GM12878 (cell line): Measurements from ENCODE around the gene TIE1.

Experiments
- BCL11A ChIP-seq: IDR thresholded peaks from 2 replicates; pipeline ENCODE4 v1.6.1; 2011; ENCODE audit warnings: low read depth, low read length
- ETV6 ChIP-seq, 2 experiments: fragments of 450-650 bp in 1 of 2; IDR thresholded peaks in 1 of 2; conservative IDR thresholded peaks in 1 of 2; 2 replicates each; pipeline ENCODE4 v1.6.1; 2014; ENCODE audit warnings: antibody characterized with exemption in 1 of 2, borderline replicate concordance in 1 of 2, low read depth in 1 of 2, mild to moderate bottlenecking in 1 of 2, moderate library complexity in 1 of 2
- NFIC ChIP-seq: IDR thresholded peaks from 2 replicates; pipeline ENCODE4 v1.6.1; 2012; ENCODE audit warnings: low read depth, mild to moderate bottlenecking, inconsistent platforms, low read length, moderate library complexity
- NFYA ChIP-seq: IDR thresholded peaks from 2 replicates; pipeline ENCODE4 v1.6.1; 2011; ENCODE audit warnings: low read depth, mild to moderate bottlenecking, low read length, improper control_type of control experiment, borderline replicate concordance
- POLR2A ChIP-seq: IDR thresholded peaks from 2 replicates; pipeline ENCODE4 v1.6.1; 2011; ENCODE audit warnings: low read depth, mild to moderate bottlenecking, low read length
- ZNF274 ChIP-seq: IDR thresholded peaks from one replicate; pipeline ENCODE4 v1.8.0; 2011; ENCODE audit not compliant: insufficient read length, insufficient read depth
- TF ChIP-seq, protein P1 (sequence below), 3 experiments: IDR thresholded peaks in 2 of 3; conservative IDR thresholded peaks in 1 of 3; 2 replicates each; pipeline ENCODE4 v1.5.1; 2011; ENCODE audit warnings: low read depth in 3 of 3, low read length in 3 of 3, mild to moderate bottlenecking in 3 of 3, control low read depth in 2 of 3, moderate library complexity in 2 of 3, inconsistent platforms in 1 of 3, mixed read lengths in 1 of 3; ENCODE audit not compliant: control insufficient read depth in 2 of 3, insufficient read depth in 1 of 3; ENCODE audit errors: extremely low read depth in 1 of 3
- TF ChIP-seq, protein P2 (sequence below): IDR thresholded peaks from 2 replicates; pipeline ENCODE4 v1.6.1; 2011; ENCODE audit warnings: mild to moderate bottlenecking, low read depth, low read length, moderate library complexity; ENCODE audit not compliant: insufficient replicate concordance
- TF ChIP-seq, protein P3 (sequence below): IDR thresholded peaks from 2 replicates; pipeline ENCODE4 v1.6.1; 2012; ENCODE audit warnings: mild to moderate bottlenecking, low read depth, low read length
- TF ChIP-seq, protein P4 (sequence below): fragments of 450-650 bp; IDR thresholded peaks from 2 replicates; pipeline ENCODE4 v1.6.1; 2016; ENCODE audit warnings: mild to moderate bottlenecking
- TF ChIP-seq, protein P5 (sequence below): fragments of 450-650 bp; formaldehyde crosslinking; IDR thresholded peaks from 2 replicates; pipeline ENCODE4 v1.4.0; 2020; ENCODE audit warnings: mild to moderate bottlenecking, moderate library complexity

DNA sequence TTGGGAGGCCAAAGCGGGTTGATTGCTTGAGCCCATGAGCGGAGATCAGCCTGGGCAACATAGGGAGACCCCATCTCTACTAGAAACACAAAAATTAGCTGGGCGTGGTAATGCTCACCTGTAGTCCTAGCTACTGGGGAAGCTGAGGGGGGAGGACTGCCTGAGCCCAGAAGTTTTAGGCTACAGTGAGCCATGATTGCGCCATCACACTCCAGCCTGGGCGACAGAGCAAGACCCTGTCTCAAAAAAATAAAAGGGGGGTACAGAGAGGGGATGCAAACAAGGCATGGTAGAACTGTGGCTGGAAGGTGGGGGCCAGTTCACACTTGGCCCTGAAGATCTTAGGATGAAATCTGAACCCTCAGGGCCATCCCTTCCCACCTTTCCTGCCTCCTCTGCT, 14.2 kb upstream of the TIE1 start:
- TF ChIP-seq, protein P1, sequence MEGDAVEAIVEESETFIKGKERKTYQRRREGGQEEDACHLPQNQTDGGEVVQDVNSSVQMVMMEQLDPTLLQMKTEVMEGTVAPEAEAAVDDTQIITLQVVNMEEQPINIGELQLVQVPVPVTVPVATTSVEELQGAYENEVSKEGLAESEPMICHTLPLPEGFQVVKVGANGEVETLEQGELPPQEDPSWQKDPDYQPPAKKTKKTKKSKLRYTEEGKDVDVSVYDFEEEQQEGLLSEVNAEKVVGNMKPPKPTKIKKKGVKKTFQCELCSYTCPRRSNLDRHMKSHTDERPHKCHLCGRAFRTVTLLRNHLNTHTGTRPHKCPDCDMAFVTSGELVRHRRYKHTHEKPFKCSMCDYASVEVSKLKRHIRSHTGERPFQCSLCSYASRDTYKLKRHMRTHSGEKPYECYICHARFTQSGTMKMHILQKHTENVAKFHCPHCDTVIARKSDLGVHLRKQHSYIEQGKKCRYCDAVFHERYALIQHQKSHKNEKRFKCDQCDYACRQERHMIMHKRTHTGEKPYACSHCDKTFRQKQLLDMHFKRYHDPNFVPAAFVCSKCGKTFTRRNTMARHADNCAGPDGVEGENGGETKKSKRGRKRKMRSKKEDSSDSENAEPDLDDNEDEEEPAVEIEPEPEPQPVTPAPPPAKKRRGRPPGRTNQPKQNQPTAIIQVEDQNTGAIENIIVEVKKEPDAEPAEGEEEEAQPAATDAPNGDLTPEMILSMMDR (IDR thresholded peaks at IDR 0.05 in 2 of 3, conservative IDR thresholded peaks at IDR 0.05 in 1 of 3; ENCODE audit: control insufficient read depth in 2 of 3, extremely low read depth in 1 of 3, insufficient read depth in 1 of 3, low read depth in 3 of 3, low read length in 3 of 3), result no peak
- TF ChIP-seq, protein P2, sequence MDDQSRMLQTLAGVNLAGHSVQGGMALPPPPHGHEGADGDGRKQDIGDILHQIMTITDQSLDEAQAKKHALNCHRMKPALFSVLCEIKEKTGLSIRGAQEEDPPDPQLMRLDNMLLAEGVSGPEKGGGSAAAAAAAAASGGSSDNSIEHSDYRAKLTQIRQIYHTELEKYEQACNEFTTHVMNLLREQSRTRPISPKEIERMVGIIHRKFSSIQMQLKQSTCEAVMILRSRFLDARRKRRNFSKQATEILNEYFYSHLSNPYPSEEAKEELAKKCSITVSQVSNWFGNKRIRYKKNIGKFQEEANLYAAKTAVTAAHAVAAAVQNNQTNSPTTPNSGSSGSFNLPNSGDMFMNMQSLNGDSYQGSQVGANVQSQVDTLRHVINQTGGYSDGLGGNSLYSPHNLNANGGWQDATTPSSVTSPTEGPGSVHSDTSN, result no peak
- TF ChIP-seq ETV6 (conservative IDR thresholded peaks at IDR 0.05 in 1 of 2, IDR thresholded peaks at IDR 0.05 in 1 of 2; ENCODE audit: borderline replicate concordance in 1 of 2, low read depth in 1 of 2) (no peak), NFYA (no peak), POLR2A (no peak), BCL11A (no peak), ZNF274 (no peak), NFIC (no peak)
- TF ChIP-seq, protein P3, sequence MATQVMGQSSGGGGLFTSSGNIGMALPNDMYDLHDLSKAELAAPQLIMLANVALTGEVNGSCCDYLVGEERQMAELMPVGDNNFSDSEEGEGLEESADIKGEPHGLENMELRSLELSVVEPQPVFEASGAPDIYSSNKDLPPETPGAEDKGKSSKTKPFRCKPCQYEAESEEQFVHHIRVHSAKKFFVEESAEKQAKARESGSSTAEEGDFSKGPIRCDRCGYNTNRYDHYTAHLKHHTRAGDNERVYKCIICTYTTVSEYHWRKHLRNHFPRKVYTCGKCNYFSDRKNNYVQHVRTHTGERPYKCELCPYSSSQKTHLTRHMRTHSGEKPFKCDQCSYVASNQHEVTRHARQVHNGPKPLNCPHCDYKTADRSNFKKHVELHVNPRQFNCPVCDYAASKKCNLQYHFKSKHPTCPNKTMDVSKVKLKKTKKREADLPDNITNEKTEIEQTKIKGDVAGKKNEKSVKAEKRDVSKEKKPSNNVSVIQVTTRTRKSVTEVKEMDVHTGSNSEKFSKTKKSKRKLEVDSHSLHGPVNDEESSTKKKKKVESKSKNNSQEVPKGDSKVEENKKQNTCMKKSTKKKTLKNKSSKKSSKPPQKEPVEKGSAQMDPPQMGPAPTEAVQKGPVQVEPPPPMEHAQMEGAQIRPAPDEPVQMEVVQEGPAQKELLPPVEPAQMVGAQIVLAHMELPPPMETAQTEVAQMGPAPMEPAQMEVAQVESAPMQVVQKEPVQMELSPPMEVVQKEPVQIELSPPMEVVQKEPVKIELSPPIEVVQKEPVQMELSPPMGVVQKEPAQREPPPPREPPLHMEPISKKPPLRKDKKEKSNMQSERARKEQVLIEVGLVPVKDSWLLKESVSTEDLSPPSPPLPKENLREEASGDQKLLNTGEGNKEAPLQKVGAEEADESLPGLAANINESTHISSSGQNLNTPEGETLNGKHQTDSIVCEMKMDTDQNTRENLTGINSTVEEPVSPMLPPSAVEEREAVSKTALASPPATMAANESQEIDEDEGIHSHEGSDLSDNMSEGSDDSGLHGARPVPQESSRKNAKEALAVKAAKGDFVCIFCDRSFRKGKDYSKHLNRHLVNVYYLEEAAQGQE, result no peak
- TF ChIP-seq, protein P4, sequence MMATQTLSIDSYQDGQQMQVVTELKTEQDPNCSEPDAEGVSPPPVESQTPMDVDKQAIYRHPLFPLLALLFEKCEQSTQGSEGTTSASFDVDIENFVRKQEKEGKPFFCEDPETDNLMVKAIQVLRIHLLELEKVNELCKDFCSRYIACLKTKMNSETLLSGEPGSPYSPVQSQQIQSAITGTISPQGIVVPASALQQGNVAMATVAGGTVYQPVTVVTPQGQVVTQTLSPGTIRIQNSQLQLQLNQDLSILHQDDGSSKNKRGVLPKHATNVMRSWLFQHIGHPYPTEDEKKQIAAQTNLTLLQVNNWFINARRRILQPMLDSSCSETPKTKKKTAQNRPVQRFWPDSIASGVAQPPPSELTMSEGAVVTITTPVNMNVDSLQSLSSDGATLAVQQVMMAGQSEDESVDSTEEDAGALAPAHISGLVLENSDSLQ, result no peak
- TF ChIP-seq, protein P5, sequence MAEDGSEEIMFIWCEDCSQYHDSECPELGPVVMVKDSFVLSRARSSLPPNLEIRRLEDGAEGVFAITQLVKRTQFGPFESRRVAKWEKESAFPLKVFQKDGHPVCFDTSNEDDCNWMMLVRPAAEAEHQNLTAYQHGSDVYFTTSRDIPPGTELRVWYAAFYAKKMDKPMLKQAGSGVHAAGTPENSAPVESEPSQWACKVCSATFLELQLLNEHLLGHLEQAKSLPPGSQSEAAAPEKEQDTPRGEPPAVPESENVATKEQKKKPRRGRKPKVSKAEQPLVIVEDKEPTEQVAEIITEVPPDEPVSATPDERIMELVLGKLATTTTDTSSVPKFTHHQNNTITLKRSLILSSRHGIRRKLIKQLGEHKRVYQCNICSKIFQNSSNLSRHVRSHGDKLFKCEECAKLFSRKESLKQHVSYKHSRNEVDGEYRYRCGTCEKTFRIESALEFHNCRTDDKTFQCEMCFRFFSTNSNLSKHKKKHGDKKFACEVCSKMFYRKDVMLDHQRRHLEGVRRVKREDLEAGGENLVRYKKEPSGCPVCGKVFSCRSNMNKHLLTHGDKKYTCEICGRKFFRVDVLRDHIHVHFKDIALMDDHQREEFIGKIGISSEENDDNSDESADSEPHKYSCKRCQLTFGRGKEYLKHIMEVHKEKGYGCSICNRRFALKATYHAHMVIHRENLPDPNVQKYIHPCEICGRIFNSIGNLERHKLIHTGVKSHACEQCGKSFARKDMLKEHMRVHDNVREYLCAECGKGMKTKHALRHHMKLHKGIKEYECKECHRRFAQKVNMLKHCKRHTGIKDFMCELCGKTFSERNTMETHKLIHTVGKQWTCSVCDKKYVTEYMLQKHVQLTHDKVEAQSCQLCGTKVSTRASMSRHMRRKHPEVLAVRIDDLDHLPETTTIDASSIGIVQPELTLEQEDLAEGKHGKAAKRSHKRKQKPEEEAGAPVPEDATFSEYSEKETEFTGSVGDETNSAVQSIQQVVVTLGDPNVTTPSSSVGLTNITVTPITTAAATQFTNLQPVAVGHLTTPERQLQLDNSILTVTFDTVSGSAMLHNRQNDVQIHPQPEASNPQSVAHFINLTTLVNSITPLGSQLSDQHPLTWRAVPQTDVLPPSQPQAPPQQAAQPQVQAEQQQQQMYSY (CRISPR knock-in tag), result no peak
